Keratinocyte (primary cell): Measurements from ENCODE around the gene GDF2.

Source experiments
- EZH2 ChIP-seq: IDR thresholded peaks from one replicate; pipeline ENCODE4 v1.6.1; 2012; ENCODE audit warnings: inconsistent platforms, mild to moderate bottlenecking, low read length, moderate library complexity
- TF ChIP-seq, protein P1 (sequence below), 3 experiments: IDR thresholded peaks in 1 of 3; conservative IDR thresholded peaks in 1 of 3; optimal IDR thresholded peaks in 1 of 3; 2 replicates in 2 of 3; 3 replicates in 1 of 3; pipeline versions ENCODE3 to v1.5.1; 2011; ENCODE audit warnings: low read length in 3 of 3, mild to moderate bottlenecking in 3 of 3, moderate library complexity in 2 of 3, control low read depth in 1 of 3, inconsistent platforms in 1 of 3; ENCODE audit not compliant: insufficient read depth in 2 of 3; ENCODE audit errors: extremely low read depth in 1 of 3

DNA sequence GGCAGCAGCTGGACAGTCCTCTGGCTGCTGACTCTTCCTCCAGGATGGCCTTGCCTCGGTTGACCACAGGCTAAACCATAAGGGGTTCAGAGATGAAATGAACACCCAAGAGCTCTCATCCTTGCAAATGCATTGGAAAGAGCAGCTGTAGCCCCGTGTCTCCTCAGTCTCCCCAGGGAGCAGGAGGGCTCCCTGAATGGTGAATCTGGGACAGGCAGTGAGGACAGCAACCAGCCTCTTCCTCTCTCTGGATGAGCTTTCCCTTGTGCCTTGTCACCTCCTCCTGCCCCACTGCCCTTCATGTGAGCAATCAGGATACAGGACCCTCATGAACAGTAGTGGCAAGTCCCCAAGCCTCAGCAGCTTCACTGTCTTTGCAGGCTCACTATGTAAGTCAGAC is 46.2 kb upstream of the GDF2 start:
- TF ChIP-seq, protein P1, sequence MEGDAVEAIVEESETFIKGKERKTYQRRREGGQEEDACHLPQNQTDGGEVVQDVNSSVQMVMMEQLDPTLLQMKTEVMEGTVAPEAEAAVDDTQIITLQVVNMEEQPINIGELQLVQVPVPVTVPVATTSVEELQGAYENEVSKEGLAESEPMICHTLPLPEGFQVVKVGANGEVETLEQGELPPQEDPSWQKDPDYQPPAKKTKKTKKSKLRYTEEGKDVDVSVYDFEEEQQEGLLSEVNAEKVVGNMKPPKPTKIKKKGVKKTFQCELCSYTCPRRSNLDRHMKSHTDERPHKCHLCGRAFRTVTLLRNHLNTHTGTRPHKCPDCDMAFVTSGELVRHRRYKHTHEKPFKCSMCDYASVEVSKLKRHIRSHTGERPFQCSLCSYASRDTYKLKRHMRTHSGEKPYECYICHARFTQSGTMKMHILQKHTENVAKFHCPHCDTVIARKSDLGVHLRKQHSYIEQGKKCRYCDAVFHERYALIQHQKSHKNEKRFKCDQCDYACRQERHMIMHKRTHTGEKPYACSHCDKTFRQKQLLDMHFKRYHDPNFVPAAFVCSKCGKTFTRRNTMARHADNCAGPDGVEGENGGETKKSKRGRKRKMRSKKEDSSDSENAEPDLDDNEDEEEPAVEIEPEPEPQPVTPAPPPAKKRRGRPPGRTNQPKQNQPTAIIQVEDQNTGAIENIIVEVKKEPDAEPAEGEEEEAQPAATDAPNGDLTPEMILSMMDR (optimal IDR thresholded peaks at IDR 0.05 in 1 of 3, IDR thresholded peaks at IDR 0.05 in 1 of 3, conservative IDR thresholded peaks at IDR 0.05 in 1 of 3; ENCODE audit: extremely low read depth in 1 of 3, insufficient read depth in 2 of 3, low read length in 3 of 3), result no peak
- TF ChIP-seq EZH2, result no peak
